ENCODE results near the gene MAEL.

Gene MAEL

GRCh38 chr1:167056529-167057231 lies 67.6 kb downstream of the MAEL start:
- 79 to 85% methylated on average over 6 to 7 of the region's 10 CpGs for WGBS, 2 experiments (ENCODE audit: insufficient coverage in 2 of 2)

GRCh38 chr1:167057241-167057688 lies 68.2 kb downstream of the MAEL start:
- H3K4me1 ChIP-seq (ENCODE audit: control insufficient read depth, insufficient read depth, low read length, poor library complexity, severe bottlenecking): peaks cover 10% of the 10 kb centered on the region
- 45 to 51% methylated on average over 2 to 6 of the region's 6 CpGs for WGBS, 2 experiments (ENCODE audit: insufficient coverage in 2 of 2)

More at GRCh38 chr1:167056529-167057231, 67.6 kb downstream of the MAEL start:
- H3K27ac ChIP-seq (ENCODE audit: low read depth, low read length, severe bottlenecking): no peak overlapping the region
- H3K4me1 ChIP-seq (ENCODE audit: control insufficient read depth, insufficient read depth, low read length, poor library complexity, severe bottlenecking): peaks cover 10% of the 10 kb centered on the region
- H3K9me3 ChIP-seq (ENCODE audit: control insufficient read depth, low read length): no peaks in the 10 kb centered on the region
- H3K4me3 ChIP-seq (ENCODE audit: extremely low read depth, insufficient read depth, low read length, poor library complexity, severe bottlenecking): no peak overlapping the region
- no peaks in the 10 kb centered on the region for H3K36me3 ChIP-seq (ENCODE audit: control insufficient read depth, insufficient read depth, low read length)

GRCh38 chr1:167059045-167059808 lies 70.1 kb downstream of the MAEL start:
- Histone ChIP-seq H3K27ac (ENCODE audit: low read depth, low read length, severe bottlenecking) (no peak overlapping the region), H3K9me3 (ENCODE audit: control insufficient read depth, low read length) (no peaks in the 10 kb centered on the region), H3K4me1 (ENCODE audit: control insufficient read depth, insufficient read depth, low read length, poor library complexity, severe bottlenecking) (peaks cover 10% of the 10 kb centered on the region), H3K4me3 (ENCODE audit: extremely low read depth, insufficient read depth, low read length, poor library complexity, severe bottlenecking) (no peak overlapping the region), H3K36me3 (ENCODE audit: control insufficient read depth, insufficient read depth, low read length) (no peaks in the 10 kb centered on the region)
- WGBS, 2 experiments (ENCODE audit: insufficient coverage in 2 of 2): 25 to 30% methylated on average over 12 to 16 of the region's 17 CpGs

More at GRCh38 chr1:167057241-167057688, 68.2 kb downstream of the MAEL start:
- no peaks in the 10 kb centered on the region for H3K36me3 ChIP-seq (ENCODE audit: control insufficient read depth, insufficient read depth, low read length)
- no peak overlapping the region for H3K4me3 ChIP-seq (ENCODE audit: extremely low read depth, insufficient read depth, low read length, poor library complexity, severe bottlenecking)
- H3K9me3 ChIP-seq (ENCODE audit: control insufficient read depth, low read length): no peaks in the 10 kb centered on the region
- H3K27ac ChIP-seq (ENCODE audit: low read depth, low read length, severe bottlenecking): no peak overlapping the region

GRCh38 chr1:167059809-167060107 lies 70.7 kb downstream of the MAEL start:
- no peak overlapping the region for H3K4me3 ChIP-seq (ENCODE audit: extremely low read depth, insufficient read depth, low read length, poor library complexity, severe bottlenecking)
- H3K9me3 ChIP-seq (ENCODE audit: control insufficient read depth, low read length): no peaks in the 10 kb centered on the region
- no peak overlapping the region for H3K27ac ChIP-seq (ENCODE audit: low read depth, low read length, severe bottlenecking)
- H3K36me3 ChIP-seq (ENCODE audit: control insufficient read depth, insufficient read depth, low read length): no peaks in the 10 kb centered on the region
- WGBS, 2 experiments (ENCODE audit: insufficient coverage in 2 of 2): 100% methylated on average over 1 of the region's 1 CpG; no CpG with 5 or more reads in 1 of the 2 experiments
- H3K4me1 ChIP-seq (ENCODE audit: control insufficient read depth, insufficient read depth, low read length, poor library complexity, severe bottlenecking): peaks cover 10% of the 10 kb centered on the region

- H3K4me3 ChIP-seq (ENCODE audit: extremely low read depth, insufficient read depth, low read length, poor library complexity, severe bottlenecking): no peak overlapping the region
- peaks cover 10% of the 10 kb centered on the region for H3K4me1 ChIP-seq (ENCODE audit: control insufficient read depth, insufficient read depth, low read length, poor library complexity, severe bottlenecking)
- H3K27ac ChIP-seq (ENCODE audit: low read depth, low read length, severe bottlenecking): no peak overlapping the region
- WGBS, 2 experiments (ENCODE audit: insufficient coverage in 2 of 2): 83 to 91% methylated on average over 9 to 10 of the region's 10 CpGs
- no peaks in the 10 kb centered on the region for H3K36me3 ChIP-seq (ENCODE audit: control insufficient read depth, insufficient read depth, low read length)
- no peaks in the 10 kb centered on the region for H3K9me3 ChIP-seq (ENCODE audit: control insufficient read depth, low read length)
Measured at GRCh38 chr1:167060141-167061072, 71.3 kb downstream of the MAEL start.

- no peaks in the 10 kb centered on the region for H3K36me3 ChIP-seq (ENCODE audit: control insufficient read depth, insufficient read depth, low read length)
- 98 to 100% methylated on average over 3 of the region's 3 CpGs for WGBS, 2 experiments (ENCODE audit: insufficient coverage in 2 of 2)
Measured at GRCh38 chr1:167061073-167061464, 72.0 kb downstream of the MAEL start.

GRCh38 chr1:167064621-167065020 lies 75.5 kb downstream of the MAEL start:
- Histone ChIP-seq H3K4me1 (ENCODE audit: control insufficient read depth, insufficient read depth, low read length, poor library complexity, severe bottlenecking) (peaks cover under 1% of the 10 kb centered on the region), H3K36me3 (ENCODE audit: control insufficient read depth, insufficient read depth, low read length) (no peaks in the 10 kb centered on the region), H3K27ac (ENCODE audit: low read depth, low read length, severe bottlenecking) (no peak overlapping the region), H3K9me3 (ENCODE audit: control insufficient read depth, low read length) (no peaks in the 10 kb centered on the region), H3K4me3 (ENCODE audit: extremely low read depth, insufficient read depth, low read length, poor library complexity, severe bottlenecking) (no peak overlapping the region)
- 88 to 96% methylated on average over 5 to 8 of the region's 9 CpGs for WGBS, 2 experiments (ENCODE audit: insufficient coverage in 2 of 2)

More at GRCh38 chr1:167061073-167061464, 72.0 kb downstream of the MAEL start:
- no peak overlapping the region for H3K27ac ChIP-seq (ENCODE audit: low read depth, low read length, severe bottlenecking)
- no peaks in the 10 kb centered on the region for H3K9me3 ChIP-seq (ENCODE audit: control insufficient read depth, low read length)
- no peak overlapping the region for H3K4me3 ChIP-seq (ENCODE audit: extremely low read depth, insufficient read depth, low read length, poor library complexity, severe bottlenecking)
- peaks cover 10% of the 10 kb centered on the region for H3K4me1 ChIP-seq (ENCODE audit: control insufficient read depth, insufficient read depth, low read length, poor library complexity, severe bottlenecking)

- WGBS, 2 experiments (ENCODE audit: insufficient coverage in 2 of 2): 87 to 90% methylated on average over 6 to 7 of the region's 8 CpGs
- no peaks in the 10 kb centered on the region for H3K36me3 ChIP-seq (ENCODE audit: control insufficient read depth, insufficient read depth, low read length)
Measured at GRCh38 chr1:167065471-167065870, 76.4 kb downstream of the MAEL start.

GRCh38 chr1:167066333-167067122 lies 77.4 kb downstream of the MAEL start:
- WGBS, 2 experiments (ENCODE audit: insufficient coverage in 2 of 2): 1 to 9% methylated on average over 20 to 22 of the region's 31 CpGs
- no peaks in the 10 kb centered on the region for H3K9me3 ChIP-seq (ENCODE audit: control insufficient read depth, low read length)
- no peak overlapping the region for H3K27ac ChIP-seq (ENCODE audit: low read depth, low read length, severe bottlenecking)
- H3K4me3 ChIP-seq (ENCODE audit: extremely low read depth, insufficient read depth, low read length, poor library complexity, severe bottlenecking): no peak overlapping the region
- no peaks in the 10 kb centered on the region for H3K36me3 ChIP-seq (ENCODE audit: control insufficient read depth, insufficient read depth, low read length)
- H3K4me1 ChIP-seq (ENCODE audit: control insufficient read depth, insufficient read depth, low read length, poor library complexity, severe bottlenecking): no peaks in the 10 kb centered on the region

More at GRCh38 chr1:167065471-167065870, 76.4 kb downstream of the MAEL start:
- no peaks in the 10 kb centered on the region for H3K9me3 ChIP-seq (ENCODE audit: control insufficient read depth, low read length)
- no peak overlapping the region for H3K4me3 ChIP-seq (ENCODE audit: extremely low read depth, insufficient read depth, low read length, poor library complexity, severe bottlenecking)
- H3K4me1 ChIP-seq (ENCODE audit: control insufficient read depth, insufficient read depth, low read length, poor library complexity, severe bottlenecking): no peaks in the 10 kb centered on the region
- H3K27ac ChIP-seq (ENCODE audit: low read depth, low read length, severe bottlenecking): no peak overlapping the region

GRCh38 chr1:167067904-167068303 lies 78.8 kb downstream of the MAEL start:
- H3K4me3 ChIP-seq (ENCODE audit: extremely low read depth, insufficient read depth, low read length, poor library complexity, severe bottlenecking): no peak overlapping the region
- no peaks in the 10 kb centered on the region for H3K4me1 ChIP-seq (ENCODE audit: control insufficient read depth, insufficient read depth, low read length, poor library complexity, severe bottlenecking)
- H3K9me3 ChIP-seq (ENCODE audit: control insufficient read depth, low read length): no peaks in the 10 kb centered on the region
- H3K36me3 ChIP-seq (ENCODE audit: control insufficient read depth, insufficient read depth, low read length): no peaks in the 10 kb centered on the region
- WGBS, 2 experiments (ENCODE audit: insufficient coverage in 2 of 2): no CpG with 5 or more reads among the region's 3 CpGs
- no peak overlapping the region for H3K27ac ChIP-seq (ENCODE audit: low read depth, low read length, severe bottlenecking)

Measured in mesodermal cell (in vitro differentiated cells).